Lung (tissue), 12 donors: Measurements from ENCODE around the gene PTPRJ. TPM values are rescaled to one million over a fixed set of nuclear protein-coding genes. Genes with fewer than 3 reads are reported as not detected.

Source experiments
- ATAC-seq: fragments of 200-7000 bp; cut with Tn5 transposase; one replicate; pipeline ENCODE4 v1.9.1; 2020; ENCODE audit warnings: moderate number of reproducible peaks; ENCODE audit not compliant: insufficient read depth, low FRiP score
- DNase-seq, 3 donors: peaks; one replicate each; pipeline ENCODE4 v3.0.0-alpha.2; 2013 to 2017
- H3K27ac ChIP-seq, 2 donors: one replicate each; pipeline ENCODE4 v1.5.1; 2013; ENCODE audit warnings: mild to moderate bottlenecking in 2 of 2, moderate library complexity in 2 of 2, control low read depth in 1 of 2, inconsistent platforms in 1 of 2, low read depth in 1 of 2, low read length in 1 of 2
- H3K27me3 ChIP-seq, 3 donors: one replicate each; pipeline ENCODE4 v1.5.1; 2013; ENCODE audit warnings: low read length in 2 of 3; ENCODE audit not compliant: control insufficient read depth in 3 of 3, insufficient read depth in 3 of 3
- H3K36me3 ChIP-seq, 4 donors: one replicate each; pipeline ENCODE4 v1.5.1; 2013; ENCODE audit warnings: low read length in 4 of 4, mild to moderate bottlenecking in 1 of 4, moderate library complexity in 1 of 4; ENCODE audit not compliant: control insufficient read depth in 4 of 4, insufficient read depth in 4 of 4
- H3K4me1 ChIP-seq, 5 donors: one replicate each; pipeline ENCODE4 v1.5.1; 2013; ENCODE audit warnings: low read length in 5 of 5, mild to moderate bottlenecking in 2 of 5, moderate library complexity in 1 of 5; ENCODE audit not compliant: control insufficient read depth in 5 of 5, insufficient read depth in 5 of 5
- H3K4me3 ChIP-seq: one replicate; pipeline ENCODE4 v1.5.1; 2013; ENCODE audit warnings: mild to moderate bottlenecking, control low read depth, moderate library complexity
- H3K9ac ChIP-seq, 2 donors: one replicate each; pipeline ENCODE4 v1.5.1; 2013; ENCODE audit warnings: low read length in 2 of 2, control low read depth in 1 of 2; ENCODE audit not compliant: insufficient read depth in 1 of 2
- H3K9me3 ChIP-seq, 4 donors: one replicate each; pipeline ENCODE4 v1.5.1; 2013; ENCODE audit warnings: low read length in 3 of 4, mild to moderate bottlenecking in 1 of 4, moderate library complexity in 1 of 4; ENCODE audit not compliant: control insufficient read depth in 4 of 4, insufficient read depth in 3 of 4
- CTCF ChIP-seq: IDR thresholded peaks from 2 replicates; pipeline ENCODE4 v1.5.1; 2012; ENCODE audit warnings: mild to moderate bottlenecking; ENCODE audit errors: control extremely low read depth, extremely low read depth
- WGBS, 2 donors: extraction: QIAGEN DNeasy Blood & Tissue Kit; methylation state at CpG; one replicate each; pipeline ENCODE4 v1.1.7; 2013; 5-methylcytosine and 5-hydroxymethylcytosine counted together
- polyA plus RNA-seq, 2 donors: library from polyadenylated mRNA; stranded (reverse); fragments of 200-250 nt; gene quantifications; one replicate each; pipeline ENCODE4 v1.2.1, GENCODE V29; 2013
- total RNA-seq, 2 donors: library from RNA; depleted of rRNA in 1 of 2; stranded (reverse); fragments of >200 nt in 1 of 2; gene quantifications; one replicate each; pipeline ENCODE4 v1.2.1, GENCODE V29; 2014 to 2021
- donor health status: control.
- donor health status: control.
- donor health status: Bipolar disorder and iron deficiency.
- donor health status: healthy.
- donor health status: DM: yes; HTN: yes; CAD: no.

PTPRJ gene
- total and polyA plus RNA-seq, 4 donors = 3.9 to 51.4 (median 32.0) TPM

DNA sequence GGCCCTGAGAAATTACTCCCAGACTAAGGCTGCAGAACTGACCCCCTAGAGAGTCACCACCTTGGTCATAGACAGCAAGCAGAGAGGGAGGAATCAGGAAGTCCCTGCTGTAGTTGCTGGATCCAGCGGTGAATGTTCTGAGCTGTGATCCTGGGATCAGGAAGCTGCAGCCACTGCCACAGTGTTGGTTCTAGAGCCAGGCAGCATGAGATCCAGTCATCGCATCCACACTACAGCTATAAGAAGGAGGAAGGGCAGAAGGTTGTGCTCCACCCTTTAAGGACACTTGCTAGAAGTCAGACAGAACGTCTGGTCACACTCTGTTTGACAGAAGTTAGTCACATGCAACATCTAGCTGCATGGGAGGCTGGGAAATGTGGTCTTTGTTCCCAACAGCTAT lies 131.5 kb downstream of the PTPRJ start:
- Histone ChIP-seq H3K27me3 (no peaks in the 10 kb centered on the region), H3K9me3 (peaks cover 0 to 11% (median 0%) of the 10 kb centered on the region in 4 donors), H3K27ac (no peak overlapping the region), H3K36me3 (peaks cover 0 to 2% (median under 1%) of the 10 kb centered on the region in 4 donors), H3K4me1 (peaks cover 0 to 6% (median 0%) of the 10 kb centered on the region in 5 donors), H3K4me3 (no peak overlapping the region), H3K9ac (no peak overlapping the region)
- DNase-seq = no peak
- ATAC-seq = no peak
- TF ChIP-seq CTCF = no peak
- 61 to 69% methylated on average over 3 of the region's 3 CpGs for WGBS, 2 donors

DNA sequence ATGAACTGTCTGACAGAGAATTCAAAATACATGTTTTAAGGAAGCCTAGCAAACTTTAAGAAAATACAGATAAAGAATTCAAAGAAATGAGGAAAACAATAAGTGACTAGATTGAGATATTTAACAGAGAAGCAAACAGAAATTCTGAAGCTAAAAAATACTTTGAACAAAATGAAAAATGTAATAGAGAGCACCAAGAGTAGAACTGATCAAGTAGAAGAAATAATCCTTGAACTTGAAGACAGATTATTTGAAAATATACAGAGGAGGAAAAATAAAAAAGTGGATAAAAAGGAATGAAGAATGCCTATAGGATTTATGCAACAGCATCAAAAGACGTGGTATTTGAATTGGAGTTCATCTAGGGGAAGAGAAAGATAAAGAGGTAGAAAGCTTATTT lies 134.4 kb downstream of the PTPRJ start:
- DNase-seq (no peak), ATAC-seq (no peak)
- peaks cover 0 to 11% (median 0%) of the 10 kb centered on the region in 4 donors for H3K9me3 ChIP-seq
- no peak overlapping the region for H3K9ac ChIP-seq
- 97 to 99% methylated on average over 1 of the region's 1 CpG for WGBS, 2 donors
- H3K36me3 ChIP-seq = peaks cover 0 to 2% (median under 1%) of the 10 kb centered on the region in 4 donors
- peaks cover 0 to 3% (median 0%) of the 10 kb centered on the region in 5 donors for H3K4me1 ChIP-seq
- H3K27me3 ChIP-seq = no peaks in the 10 kb centered on the region
- no peak for TF ChIP-seq CTCF
- no peak overlapping the region for H3K4me3 ChIP-seq
- no peak overlapping the region for H3K27ac ChIP-seq

DNA sequence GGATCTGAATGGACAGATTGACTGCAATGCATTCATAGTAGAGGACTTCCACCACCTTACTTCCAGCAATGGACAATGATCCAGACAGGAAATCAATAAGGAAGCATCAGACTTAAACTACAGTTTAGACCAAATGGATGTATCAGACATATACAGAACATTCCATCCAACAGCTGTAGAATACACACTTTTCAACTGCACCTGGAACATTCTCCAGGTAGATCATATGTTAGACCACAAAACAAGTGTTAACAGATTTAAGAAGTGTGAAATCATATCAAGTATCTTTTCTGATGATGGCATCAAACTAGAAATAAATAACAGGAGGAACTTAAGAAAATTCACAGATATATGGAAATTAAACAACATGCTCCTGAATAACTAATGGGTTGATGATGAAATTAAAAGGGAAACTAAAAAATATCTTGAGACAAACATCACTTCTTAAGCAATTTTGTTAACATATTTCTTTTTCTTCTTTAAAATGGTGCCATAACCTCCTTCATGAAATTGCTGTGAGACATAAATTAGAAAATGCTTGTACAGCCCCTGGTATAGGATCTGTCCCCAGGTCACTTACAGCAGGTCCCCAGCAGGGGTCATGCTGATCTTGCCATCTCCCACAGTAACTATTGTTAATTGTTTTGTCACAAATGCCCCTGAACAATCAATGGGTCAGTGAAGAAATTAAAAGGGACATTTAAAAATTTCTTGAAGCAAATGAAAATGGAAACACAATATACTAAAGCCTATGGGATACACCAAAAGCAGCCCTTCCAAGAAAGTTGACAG lies 136.3 kb downstream of the PTPRJ start:
- no peaks in the 10 kb centered on the region for H3K4me1 ChIP-seq
- H3K9ac ChIP-seq = no peak overlapping the region
- H3K27me3 ChIP-seq = no peaks in the 10 kb centered on the region
- no peak for DNase-seq
- H3K27ac ChIP-seq = no peak overlapping the region
- peaks cover 0 to 11% (median 0%) of the 10 kb centered on the region in 4 donors for H3K9me3 ChIP-seq
- H3K4me3 ChIP-seq = no peak overlapping the region
- no peak for ATAC-seq
- no peak for TF ChIP-seq CTCF
- H3K36me3 ChIP-seq = peaks cover 0 to 4% (median 3%) of the 10 kb centered on the region in 4 donors
